ENCODE measurements around the gene MLF1. TPM values are rescaled to one million over a fixed set of nuclear protein-coding genes. Genes with fewer than 3 reads are reported as not detected.

MLF1 gene
- total RNA-seq, 5 donors from 2014 or later (not counting 1 experiment from before 2014, with no cell fraction given) = 0.54 to 8.4 (median 1.5) TPM

GRCh38 chr3:158559504-158559903 lies 11.5 kb upstream of the MLF1 start:
- POLR2A ChIA-PET = no interaction called here
- Mint-ChIP-seq H3K36me3 (no peaks in the 10 kb centered on the region), H3K4me1 (no peaks in the 10 kb centered on the region), H3K27ac (no peak overlapping the region), H3K9me3 (peaks cover 0 to 4% (median 0%) of the 10 kb centered on the region in 3 donors), H3K4me3 (no peak overlapping the region), H3K27me3 (peaks cover 6 to 18% of the 10 kb centered on the region in 2 donors)
- H3K27me3 ChIP-seq (replicated peaks in 1 of 2; ENCODE audit: control insufficient read depth in 2 of 2, extremely low read depth in 1 of 2, insufficient read depth in 2 of 2, low read length in 1 of 2) = peaks cover 0 to 7% of the 10 kb centered on the region in 2 experiments
- DNase-seq (no peak), ATAC-seq (replicated peaks in 1 of 4) (no peak)
- CTCF ChIA-PET = no interaction called here
- no peak overlapping the region for H3K4me3 ChIP-seq (ENCODE audit: control insufficient read depth in 1 of 2, extremely low read depth in 1 of 2, low read length in 1 of 2)
- H3K9me3 ChIP-seq = no peaks in the 10 kb centered on the region
- WGBS (ENCODE audit: insufficient coverage) = no CpG with 5 or more reads among the region's 4 CpGs
- H3K36me3 ChIP-seq (ENCODE audit: control insufficient read depth in 2 of 2, extremely low read depth in 1 of 2, insufficient read depth in 1 of 2, low read length in 1 of 2) = no peaks in the 10 kb centered on the region
- no peaks in the 10 kb centered on the region for H3K4me1 ChIP-seq (ENCODE audit: control insufficient read depth in 1 of 2, extremely low read depth in 1 of 2, insufficient read depth in 2 of 2, low read length in 2 of 2)
- no peak overlapping the region for H3K27ac ChIP-seq (ENCODE audit: low read length)

DNA sequence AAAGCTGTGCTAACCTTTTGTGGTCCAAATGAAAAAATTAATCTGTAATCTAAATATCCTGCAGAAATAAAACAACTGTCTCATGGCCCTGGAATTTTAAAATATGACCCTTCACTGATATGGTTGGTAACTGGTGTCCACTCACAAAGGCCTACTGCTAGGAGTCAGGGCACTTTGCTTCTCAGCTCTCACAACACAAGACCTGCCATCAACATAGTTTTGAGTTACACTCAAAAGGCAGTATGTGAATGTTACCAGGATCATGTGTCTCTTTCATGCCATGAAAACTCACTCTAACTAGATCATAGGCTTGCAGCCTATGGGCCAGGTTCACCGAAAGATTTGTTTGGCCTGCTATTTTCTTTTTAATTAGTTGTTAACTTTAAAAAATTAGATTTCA lies 10.0 kb upstream of the MLF1 start:
- ChIA-PET POLR2A (no interaction called here), CTCF (interaction anchor here in 1 of 2 donors (0.5 kb wide), 1 partner anchor 943 kb away, joined by 3 read pairs; no protein-coding TSS in a partner anchor)
- Mint-ChIP-seq H3K36me3 (no peaks in the 10 kb centered on the region), H3K4me1 (no peaks in the 10 kb centered on the region), H3K9me3 (peaks cover 0 to 8% (median 4%) of the 10 kb centered on the region in 3 donors), H3K27me3 (peaks cover 12 to 26% of the 10 kb centered on the region in 2 donors), H3K27ac (no peak overlapping the region), H3K4me3 (no peak overlapping the region)
- Histone ChIP-seq H3K4me1 (ENCODE audit: control insufficient read depth in 1 of 2, extremely low read depth in 1 of 2, insufficient read depth in 2 of 2, low read length in 2 of 2) (no peaks in the 10 kb centered on the region), H3K36me3 (ENCODE audit: control insufficient read depth in 2 of 2, extremely low read depth in 1 of 2, insufficient read depth in 1 of 2, low read length in 1 of 2) (no peaks in the 10 kb centered on the region), H3K4me3 (ENCODE audit: control insufficient read depth in 1 of 2, extremely low read depth in 1 of 2, low read length in 1 of 2) (no peak overlapping the region), H3K27me3 (replicated peaks in 1 of 2; ENCODE audit: control insufficient read depth in 2 of 2, extremely low read depth in 1 of 2, insufficient read depth in 2 of 2, low read length in 1 of 2) (peaks cover 0 to 5% of the 10 kb centered on the region in 2 experiments), H3K27ac (ENCODE audit: low read length) (no peak overlapping the region), H3K9me3 (no peaks in the 10 kb centered on the region)
- ATAC-seq (replicated peaks in 1 of 4) (no peak), DNase-seq (no peak)
- WGBS (ENCODE audit: insufficient coverage) = no CpG with 5 or more reads among the region's 1 CpG

DNA sequence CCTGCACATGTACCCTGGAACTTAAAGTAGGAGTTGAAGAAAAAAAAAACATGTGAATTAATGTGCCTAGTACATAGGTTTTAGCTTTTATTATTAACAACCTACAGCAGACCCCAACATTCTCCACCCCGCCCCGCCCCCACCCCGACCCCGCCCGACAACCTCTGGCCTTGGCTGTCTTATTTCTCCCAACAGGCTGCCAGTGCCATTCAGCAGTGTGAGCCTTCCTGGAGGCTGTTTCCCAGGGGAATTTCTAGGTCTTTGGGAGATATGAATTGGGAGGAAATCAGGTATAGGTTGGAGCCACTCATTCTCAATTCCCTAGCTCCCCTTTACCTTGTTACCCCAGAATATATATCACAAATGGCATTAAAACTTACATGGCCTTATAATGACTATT lies 8.3 kb upstream of the MLF1 start:
- H3K4me3 Mint-ChIP-seq = no peak overlapping the region
- ATAC-seq (replicated peaks in 1 of 4) = no peak
- no peak for DNase-seq
- no peaks in the 10 kb centered on the region for H3K9me3 ChIP-seq
- no peaks in the 10 kb centered on the region for H3K27me3 ChIP-seq (replicated peaks in 1 of 2; ENCODE audit: control insufficient read depth in 2 of 2, extremely low read depth in 1 of 2, insufficient read depth in 2 of 2, low read length in 1 of 2)
- no peak overlapping the region for H3K27ac ChIP-seq (ENCODE audit: low read length)
- no peak overlapping the region for H3K4me3 ChIP-seq (ENCODE audit: control insufficient read depth in 1 of 2, extremely low read depth in 1 of 2, low read length in 1 of 2)
- CTCF ChIA-PET = interaction anchor here in 1 of 2 donors (0.6 kb wide), 1 partner anchor 23 kb away, joined by 3 read pairs; no protein-coding TSS in a partner anchor
- H3K27me3 Mint-ChIP-seq = peaks cover 19 to 28% of the 10 kb centered on the region in 2 donors
- peaks cover 0 to 8% (median 4%) of the 10 kb centered on the region in 3 donors for H3K9me3 Mint-ChIP-seq
- H3K36me3 ChIP-seq (ENCODE audit: control insufficient read depth in 2 of 2, extremely low read depth in 1 of 2, insufficient read depth in 1 of 2, low read length in 1 of 2) = no peaks in the 10 kb centered on the region
- H3K4me1 Mint-ChIP-seq = no peaks in the 10 kb centered on the region
- no peak overlapping the region for H3K27ac Mint-ChIP-seq
- no peaks in the 10 kb centered on the region for H3K4me1 ChIP-seq (ENCODE audit: control insufficient read depth in 1 of 2, extremely low read depth in 1 of 2, insufficient read depth in 2 of 2, low read length in 2 of 2)
- POLR2A ChIA-PET = no interaction called here
- WGBS (ENCODE audit: insufficient coverage) = no CpG with 5 or more reads among the region's 5 CpGs
- no peaks in the 10 kb centered on the region for H3K36me3 Mint-ChIP-seq

DNA sequence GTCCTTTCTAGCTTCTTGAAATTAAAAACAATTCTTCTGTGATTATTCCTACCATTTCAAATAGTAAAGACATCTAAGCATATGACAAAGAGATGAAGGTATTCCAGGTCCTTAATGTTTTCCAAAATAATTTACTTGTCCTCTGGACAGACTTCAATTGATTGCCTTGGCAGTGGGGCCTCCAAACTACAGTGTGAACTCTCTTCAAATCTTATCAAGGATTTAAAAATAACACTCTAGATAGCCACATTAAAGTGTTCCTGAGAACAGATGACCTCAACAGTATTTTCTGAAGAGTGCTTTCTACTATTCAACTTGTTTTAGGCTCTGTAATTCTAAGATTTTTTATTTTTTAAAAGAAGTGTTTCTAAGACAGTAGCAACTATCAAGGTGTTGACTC lies 7.9 kb upstream of the MLF1 start:
- Mint-ChIP-seq H3K36me3 (no peaks in the 10 kb centered on the region), H3K9me3 (peaks cover 0 to 8% (median 4%) of the 10 kb centered on the region in 3 donors), H3K4me3 (no peak overlapping the region), H3K4me1 (no peaks in the 10 kb centered on the region), H3K27ac (no peak overlapping the region), H3K27me3 (peaks cover 22 to 28% of the 10 kb centered on the region in 2 donors)
- ChIA-PET POLR2A (no interaction called here), CTCF (no interaction called here)
- Histone ChIP-seq H3K27ac (ENCODE audit: low read length) (no peak overlapping the region), H3K4me1 (ENCODE audit: control insufficient read depth in 1 of 2, extremely low read depth in 1 of 2, insufficient read depth in 2 of 2, low read length in 2 of 2) (no peaks in the 10 kb centered on the region), H3K27me3 (replicated peaks in 1 of 2; ENCODE audit: control insufficient read depth in 2 of 2, extremely low read depth in 1 of 2, insufficient read depth in 2 of 2, low read length in 1 of 2) (no peaks in the 10 kb centered on the region), H3K36me3 (ENCODE audit: control insufficient read depth in 2 of 2, extremely low read depth in 1 of 2, insufficient read depth in 1 of 2, low read length in 1 of 2) (no peaks in the 10 kb centered on the region), H3K4me3 (ENCODE audit: control insufficient read depth in 1 of 2, extremely low read depth in 1 of 2, low read length in 1 of 2) (no peak overlapping the region), H3K9me3 (no peaks in the 10 kb centered on the region)
- ATAC-seq (replicated peaks in 1 of 4) = no peak
- no peak for DNase-seq

GRCh38 chr3:158565076-158565475 lies 5.9 kb upstream of the MLF1 start:
- H3K9me3 Mint-ChIP-seq = peaks cover 0 to 4% (median 4%) of the 10 kb centered on the region in 3 donors
- H3K4me3 ChIP-seq (ENCODE audit: control insufficient read depth in 1 of 2, extremely low read depth in 1 of 2, low read length in 1 of 2) = no peak overlapping the region
- ATAC-seq (replicated peaks in 1 of 4) (no peak), DNase-seq (no peak)
- H3K4me3 Mint-ChIP-seq = no peak overlapping the region
- peaks cover 0 to under 1% (median 0%) of the 10 kb centered on the region in 3 donors for H3K4me1 Mint-ChIP-seq
- H3K4me1 ChIP-seq (ENCODE audit: control insufficient read depth in 1 of 2, extremely low read depth in 1 of 2, insufficient read depth in 2 of 2, low read length in 2 of 2) = no peaks in the 10 kb centered on the region
- POLR2A ChIA-PET = no interaction called here
- 97% methylated on average over 4 of the region's 6 CpGs for WGBS (ENCODE audit: insufficient coverage)
- H3K27me3 Mint-ChIP-seq = peaks cover 29 to 33% of the 10 kb centered on the region in 2 donors
- H3K27ac Mint-ChIP-seq = no peak overlapping the region
- H3K9me3 ChIP-seq = no peaks in the 10 kb centered on the region
- peaks cover 0 to 4% of the 10 kb centered on the region in 2 experiments for H3K27me3 ChIP-seq (replicated peaks in 1 of 2; ENCODE audit: control insufficient read depth in 2 of 2, extremely low read depth in 1 of 2, insufficient read depth in 2 of 2, low read length in 1 of 2)
- CTCF ChIA-PET = no interaction called here
- H3K36me3 ChIP-seq (ENCODE audit: control insufficient read depth in 2 of 2, extremely low read depth in 1 of 2, insufficient read depth in 1 of 2, low read length in 1 of 2) = no peaks in the 10 kb centered on the region
- H3K36me3 Mint-ChIP-seq = no peaks in the 10 kb centered on the region
- no peak overlapping the region for H3K27ac ChIP-seq (ENCODE audit: low read length)

- Histone ChIP-seq H3K27me3 (replicated peaks in 1 of 2; ENCODE audit: control insufficient read depth in 2 of 2, extremely low read depth in 1 of 2, insufficient read depth in 2 of 2, low read length in 1 of 2) (peaks cover 0 to 29% of the 10 kb centered on the region in 2 experiments), H3K9me3 (no peaks in the 10 kb centered on the region), H3K27ac (ENCODE audit: low read length) (no peak overlapping the region), H3K4me3 (ENCODE audit: control insufficient read depth in 1 of 2, extremely low read depth in 1 of 2, low read length in 1 of 2) (no peak overlapping the region), H3K4me1 (ENCODE audit: control insufficient read depth in 1 of 2, extremely low read depth in 1 of 2, insufficient read depth in 2 of 2, low read length in 2 of 2) (peaks cover 2 to 12% of the 10 kb centered on the region in 2 experiments), H3K36me3 (ENCODE audit: control insufficient read depth in 2 of 2, extremely low read depth in 1 of 2, insufficient read depth in 1 of 2, low read length in 1 of 2) (no peaks in the 10 kb centered on the region)
- Mint-ChIP-seq H3K27ac (no peak overlapping the region), H3K36me3 (no peaks in the 10 kb centered on the region), H3K4me1 (peaks cover 12 to 16% (median 13%) of the 10 kb centered on the region in 3 donors), H3K27me3 (peaks cover 48 to 52% of the 10 kb centered on the region in 2 donors), H3K4me3 (no peak overlapping the region), H3K9me3 (peaks cover 0 to 4% (median 4%) of the 10 kb centered on the region in 3 donors)
- DNase-seq (no peak), ATAC-seq (replicated peaks in 1 of 4) (no peak)
- no CpG with 5 or more reads among the region's 3 CpGs for WGBS (ENCODE audit: insufficient coverage)
- CTCF ChIA-PET = interaction anchor here in 1 of 2 donors (1.0 kb wide), 1 partner anchor 32 kb away, joined by 3 read pairs; no protein-coding TSS in a partner anchor
- POLR2A ChIA-PET = interaction anchor here (0.5 to 0.6 kb wide), 2 partner anchors 8 to 459 kb away, joined by 3 to 7 read pairs; partner anchors contain the start of gene RSRC1 (in 1 of the 2)
Measured at GRCh38 chr3:158568784-158569183, 2.2 kb upstream of the MLF1 start.

Data from T-cell (primary cell).